AG10803 (cell line): Measurements from ENCODE around the gene AHSP.

Source experiments
- DNase-seq: peaks from one replicate; pipeline ENCODE4 v3.0.0; 2010; ENCODE audit warnings: low read depth
- H3K4me3 ChIP-seq: 2 replicates; pipeline ENCODE4 v1.5.1; 2011; ENCODE audit warnings: mild to moderate bottlenecking, low read length, control low read depth
- CTCF ChIP-seq: conservative IDR thresholded peaks from 2 replicates; pipeline ENCODE4 v1.5.1; 2011; ENCODE audit warnings: mild to moderate bottlenecking, low read length, control low read depth, inconsistent platforms

Gene AHSP

DNA sequence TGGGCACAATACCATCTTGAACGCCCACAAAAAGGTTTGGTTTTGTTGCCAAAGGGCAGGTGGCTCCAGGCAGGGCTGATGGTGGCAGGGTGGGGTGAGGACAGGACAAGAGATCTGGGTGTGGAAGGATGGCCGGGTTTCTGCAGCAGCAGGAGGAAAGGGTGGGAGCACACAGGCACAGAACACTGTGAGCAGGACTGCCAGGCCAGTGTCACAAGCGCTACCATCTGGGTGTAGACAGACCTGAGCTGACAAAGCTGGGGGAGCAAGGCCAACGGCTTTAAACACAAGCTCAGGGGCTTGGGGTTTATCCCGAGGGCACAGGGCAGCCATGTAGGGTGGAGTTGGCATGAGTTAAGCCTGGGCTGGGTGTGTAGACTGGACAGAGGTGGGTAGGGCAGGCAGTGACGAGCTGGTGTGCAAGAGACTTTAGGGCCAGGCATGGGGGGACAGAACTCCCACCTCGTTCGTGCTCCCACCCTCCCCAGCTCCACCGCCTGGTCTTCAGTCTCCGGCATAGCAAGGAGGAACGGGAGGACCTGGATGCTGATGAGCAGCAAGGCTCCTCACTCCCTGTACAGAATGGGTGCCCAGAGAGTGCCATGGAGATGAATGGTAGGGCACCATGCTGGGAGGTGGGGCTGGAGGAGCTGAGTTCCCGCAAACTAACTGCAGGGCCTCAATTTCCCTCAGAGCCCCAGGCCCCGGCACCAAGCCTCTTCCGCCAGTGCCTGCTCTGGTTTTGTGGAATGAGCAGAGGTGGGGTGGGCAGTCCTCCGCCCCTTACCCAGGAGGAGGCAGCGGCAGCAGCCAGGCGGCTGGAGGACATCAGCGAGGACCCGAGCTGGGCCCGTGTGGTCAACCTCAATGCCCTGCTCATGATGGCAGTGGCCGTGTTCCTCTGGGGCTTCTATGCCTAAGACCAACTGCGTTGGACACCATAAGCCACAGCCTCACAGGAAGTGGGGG lies 37.8 kb upstream of the AHSP start:
- no peak for DNase-seq
- no peak overlapping the region for H3K4me3 ChIP-seq
- no peak for TF ChIP-seq CTCF

DNA sequence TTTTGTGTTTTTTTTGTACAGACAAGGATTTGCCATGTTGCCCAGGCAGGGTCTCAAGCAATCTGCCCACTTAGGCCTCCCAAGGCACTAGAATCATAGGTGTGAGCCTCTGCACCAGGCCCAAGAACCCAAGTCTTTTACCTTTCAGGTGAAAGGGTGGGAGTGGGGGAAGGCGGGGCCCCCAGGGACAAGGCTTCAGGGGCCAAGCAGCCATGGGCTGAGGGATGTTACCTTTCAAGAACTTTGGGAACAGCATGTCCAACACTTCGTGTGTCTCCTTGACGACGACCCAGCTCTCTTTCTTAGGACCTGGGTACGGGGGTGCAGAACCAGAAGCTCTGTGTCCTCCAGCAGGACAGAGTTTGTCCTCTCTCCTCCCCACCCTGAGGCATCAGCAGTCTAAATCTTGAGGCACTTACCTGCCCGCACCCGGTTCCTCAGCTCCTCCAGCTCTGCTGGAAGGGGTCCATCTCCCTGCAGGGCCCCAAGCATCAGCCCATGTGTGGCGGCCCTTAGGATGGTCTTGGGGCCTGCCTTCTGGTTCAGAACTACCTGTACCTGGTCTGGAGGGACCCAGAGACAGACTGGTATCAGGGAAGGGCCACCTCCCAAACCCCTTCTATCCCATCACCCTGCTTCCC lies 35.8 kb upstream of the AHSP start:
- no peak overlapping the region for H3K4me3 ChIP-seq
- DNase-seq, result no peak
- TF ChIP-seq CTCF, result no peak

GRCh38 chr16:31493506-31494125 lies 34.1 kb upstream of the AHSP start:
- H3K4me3 ChIP-seq, result no peak overlapping the region
- DNase-seq, result no peak
- no peak for TF ChIP-seq CTCF

DNA sequence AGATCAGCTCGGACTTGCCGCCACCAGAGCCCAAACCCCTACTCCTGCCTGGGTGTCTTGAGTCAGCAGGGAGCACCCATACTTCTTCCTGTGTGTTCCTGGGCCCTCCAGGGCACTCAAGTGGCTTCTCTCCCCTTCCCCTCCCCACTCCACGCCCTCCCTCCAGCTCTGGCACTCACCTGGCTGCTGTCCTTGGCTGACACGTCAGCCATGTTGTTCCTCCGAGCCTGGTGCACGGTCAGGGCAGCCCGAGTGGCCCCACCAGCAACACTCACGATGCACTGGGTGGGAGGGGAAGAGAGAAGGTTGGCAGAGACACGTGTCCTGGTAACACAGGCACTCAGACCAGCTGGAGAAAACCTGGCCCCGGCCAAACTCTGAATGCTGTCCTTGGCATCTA lies 31.0 kb upstream of the AHSP start:
- TF ChIP-seq CTCF, result no peak
- no peak for DNase-seq
- no peak overlapping the region for H3K4me3 ChIP-seq

DNA sequence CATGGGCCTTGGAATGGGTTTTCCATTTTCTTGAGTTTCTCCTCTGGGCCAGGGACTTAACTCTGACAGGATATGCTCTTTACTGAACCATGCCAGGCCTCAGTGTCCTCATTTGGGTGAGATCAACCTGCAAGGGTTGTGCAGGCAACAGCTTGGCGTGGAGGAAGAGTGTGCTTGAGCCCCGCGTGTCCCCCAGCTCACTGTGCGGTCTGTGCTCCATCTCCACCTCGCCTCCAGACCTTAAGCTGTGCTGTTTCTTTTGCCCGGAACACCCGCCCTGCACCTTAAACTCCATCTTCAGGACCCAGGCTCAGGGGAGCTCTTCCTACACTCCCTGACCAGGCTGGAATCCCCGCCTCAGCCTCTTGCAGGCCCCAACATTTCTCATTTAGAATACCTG lies 29.2 kb upstream of the AHSP start:
- no peak for TF ChIP-seq CTCF
- no peak for DNase-seq
- H3K4me3 ChIP-seq, result no peak overlapping the region

DNA sequence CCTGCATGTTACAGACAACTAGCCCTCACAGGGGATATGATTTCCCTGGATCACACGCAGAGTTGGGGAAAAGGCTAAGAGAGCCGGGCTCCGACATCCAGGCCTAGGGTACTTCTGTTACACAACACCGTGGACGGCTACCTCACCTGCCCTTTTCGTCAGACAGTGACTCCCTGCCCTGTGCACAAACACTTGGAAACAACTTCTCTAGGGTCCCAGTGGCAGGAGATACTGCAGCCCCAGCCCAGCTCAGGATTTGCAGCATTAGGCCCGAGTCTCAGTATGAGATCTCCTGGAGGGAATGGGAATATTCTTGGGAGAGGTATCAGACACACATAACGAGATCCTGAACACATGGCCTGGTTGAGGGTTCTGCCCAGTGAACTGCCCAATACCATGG lies 27.8 kb upstream of the AHSP start:
- H3K4me3 ChIP-seq, result no peak overlapping the region
- no peak for TF ChIP-seq CTCF
- DNase-seq, result no peak
